Activated CD4-positive, alpha-beta T cell treated with anti-CD3 and anti-CD28 coated beads for 24 hours (primary cell): Measurements from ENCODE around the gene PLCXD1.
"Not testable (repeated sequence)": the region's sequence is repeated elsewhere in the genome, so short reads cannot be mapped to it uniquely, and the experiment has no call there.

ENCODE experiments used
- DNase-seq, 2 donors: peaks; one replicate each; pipeline ENCODE4 v3.0.0-alpha.2; 2020; ENCODE audit warnings: low read depth in 2 of 2

PLCXD1 gene, protein sequence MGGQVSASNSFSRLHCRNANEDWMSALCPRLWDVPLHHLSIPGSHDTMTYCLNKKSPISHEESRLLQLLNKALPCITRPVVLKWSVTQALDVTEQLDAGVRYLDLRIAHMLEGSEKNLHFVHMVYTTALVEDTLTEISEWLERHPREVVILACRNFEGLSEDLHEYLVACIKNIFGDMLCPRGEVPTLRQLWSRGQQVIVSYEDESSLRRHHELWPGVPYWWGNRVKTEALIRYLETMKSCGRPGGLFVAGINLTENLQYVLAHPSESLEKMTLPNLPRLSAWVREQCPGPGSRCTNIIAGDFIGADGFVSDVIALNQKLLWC

DNA sequence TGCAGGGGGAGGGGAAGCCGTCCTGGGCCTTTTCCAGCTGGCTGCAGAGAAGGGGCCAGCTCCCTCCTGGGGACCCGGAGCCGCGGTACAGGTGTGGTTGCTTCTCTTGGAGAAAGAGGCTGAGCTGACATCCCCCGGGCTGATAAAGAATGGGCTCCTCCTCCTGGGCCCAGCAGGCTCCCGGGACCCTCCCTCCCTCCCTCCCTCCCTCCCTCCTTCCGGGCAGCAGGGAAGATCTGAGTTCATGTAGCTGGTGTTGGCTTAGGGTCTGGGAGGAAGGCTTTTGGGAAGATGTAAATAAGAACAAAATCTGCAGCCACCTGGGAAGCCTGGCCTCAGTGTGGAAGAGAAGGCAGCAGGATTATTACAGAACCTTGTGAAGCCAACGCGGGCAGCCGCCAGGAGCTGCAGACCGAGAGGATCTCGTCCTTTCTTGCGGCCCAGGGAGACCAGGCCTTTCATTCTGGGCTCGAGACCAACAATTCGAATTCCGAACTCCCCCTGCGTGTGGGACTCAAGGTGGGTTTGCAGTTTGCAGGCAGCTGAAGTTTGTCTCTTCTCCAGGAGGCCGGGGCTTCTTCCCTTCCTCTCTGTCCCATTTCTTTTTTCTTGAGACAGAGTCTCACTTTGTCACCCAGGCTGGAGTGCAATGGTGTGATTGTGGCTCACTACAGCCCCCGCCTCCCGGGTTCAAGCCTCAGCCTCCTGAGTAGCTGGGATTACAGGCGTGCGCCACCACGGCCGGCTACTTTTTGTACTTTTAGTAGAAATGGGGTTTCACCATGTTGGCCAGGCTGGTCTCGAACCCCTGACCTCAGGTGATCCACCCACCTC is at the start of gene PLCXD1:
Gene PLCXD1 (plus strand): TSS at position 216 of the 834 bp plus-strand sequence. CDS start 2,807 bp downstream, outside the sequence.
- no peak for DNase-seq

DNA sequence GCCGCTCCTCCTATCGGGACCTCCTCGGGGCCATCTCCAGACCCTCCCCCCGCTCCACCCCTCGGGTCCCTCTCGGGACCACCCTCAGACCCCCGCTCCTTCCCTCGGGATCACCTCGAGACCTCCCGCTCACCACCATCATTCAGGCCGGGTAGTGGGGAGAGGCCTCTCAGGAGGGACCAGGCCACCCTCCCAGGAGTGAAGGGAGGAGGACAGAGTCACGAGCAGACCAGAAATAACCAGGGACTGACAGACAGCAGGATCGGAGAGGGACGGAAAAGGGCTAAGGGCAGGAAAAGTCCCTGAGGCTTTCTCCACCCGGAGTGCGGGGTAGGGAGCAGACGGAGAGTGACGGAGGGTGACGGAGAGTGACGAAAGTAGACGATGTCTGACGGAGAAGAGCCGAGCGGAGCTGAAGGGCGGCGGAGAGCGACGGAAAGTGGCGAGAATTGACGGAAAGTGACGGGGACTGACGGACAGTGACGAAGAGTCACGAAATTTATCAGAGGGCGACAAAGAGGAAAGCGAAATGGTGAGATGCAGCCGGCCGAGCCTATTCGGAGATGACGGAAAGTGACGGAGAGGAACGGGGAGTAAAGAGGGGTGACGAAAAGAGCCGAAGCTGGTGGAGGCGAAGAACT is 49.4 kb upstream of the PLCXD1 start:
- not testable (repeated sequence) for DNase-seq

DNA sequence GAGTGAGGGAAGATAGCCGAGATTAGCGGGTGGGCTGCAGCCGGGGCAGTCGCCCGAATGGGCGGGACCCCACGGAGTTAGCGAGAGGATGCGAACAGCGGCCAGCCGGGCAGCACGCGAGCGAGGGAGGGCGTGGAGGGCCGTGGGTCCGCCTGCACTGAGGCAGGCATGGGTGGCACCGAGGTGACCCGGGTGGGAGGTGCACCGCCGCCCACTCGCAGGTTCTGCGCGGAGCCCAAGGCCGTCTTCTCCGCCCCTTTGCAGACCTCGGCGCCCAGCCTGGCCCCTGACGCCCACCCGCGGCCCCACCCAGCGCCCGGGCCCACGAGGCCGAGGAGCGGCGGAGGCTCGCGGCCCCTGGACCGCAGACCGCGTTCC is 48.9 kb upstream of the PLCXD1 start:
- not testable (repeated sequence) for DNase-seq

DNA sequence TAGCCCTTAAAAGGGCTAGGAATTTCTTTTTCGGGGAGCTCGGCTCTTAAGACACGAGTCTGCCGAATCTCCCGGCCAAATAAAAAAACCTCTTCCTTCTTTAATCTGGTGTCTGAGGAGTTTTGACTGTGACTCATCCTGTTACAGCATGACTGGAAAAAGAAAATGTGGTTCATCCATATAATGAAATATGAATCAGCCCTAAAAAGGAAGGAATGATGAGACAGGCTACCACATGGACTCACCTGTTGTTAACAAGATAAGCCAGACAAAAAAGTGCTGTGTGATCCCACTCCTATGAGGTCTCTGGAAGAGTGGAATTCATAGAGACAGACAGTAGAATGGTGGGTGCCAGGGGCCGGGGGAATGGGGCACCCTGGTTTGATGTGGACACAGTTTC is 45.0 kb upstream of the PLCXD1 start:
- not testable (repeated sequence) for DNase-seq

DNA sequence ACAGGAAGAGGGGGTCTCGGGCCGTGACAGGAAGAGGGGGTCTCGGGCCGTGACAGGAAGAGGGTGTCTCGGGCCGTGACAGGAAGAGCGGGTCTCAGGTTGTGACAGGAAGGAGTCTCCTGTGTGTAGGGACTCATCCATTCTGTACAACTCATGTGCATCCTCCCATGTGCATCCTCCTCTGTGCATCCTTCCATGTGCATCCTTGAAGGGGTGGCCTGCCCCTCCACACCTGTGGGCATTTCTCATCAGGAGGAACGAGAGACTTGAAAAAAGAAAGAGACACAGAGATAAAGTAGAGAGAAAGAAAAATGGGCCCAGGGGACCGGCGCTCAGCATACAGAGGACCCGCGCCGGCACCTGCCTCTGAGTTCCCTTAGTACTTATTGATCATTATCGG is 30.2 kb upstream of the PLCXD1 start:
- no peak for DNase-seq

DNA sequence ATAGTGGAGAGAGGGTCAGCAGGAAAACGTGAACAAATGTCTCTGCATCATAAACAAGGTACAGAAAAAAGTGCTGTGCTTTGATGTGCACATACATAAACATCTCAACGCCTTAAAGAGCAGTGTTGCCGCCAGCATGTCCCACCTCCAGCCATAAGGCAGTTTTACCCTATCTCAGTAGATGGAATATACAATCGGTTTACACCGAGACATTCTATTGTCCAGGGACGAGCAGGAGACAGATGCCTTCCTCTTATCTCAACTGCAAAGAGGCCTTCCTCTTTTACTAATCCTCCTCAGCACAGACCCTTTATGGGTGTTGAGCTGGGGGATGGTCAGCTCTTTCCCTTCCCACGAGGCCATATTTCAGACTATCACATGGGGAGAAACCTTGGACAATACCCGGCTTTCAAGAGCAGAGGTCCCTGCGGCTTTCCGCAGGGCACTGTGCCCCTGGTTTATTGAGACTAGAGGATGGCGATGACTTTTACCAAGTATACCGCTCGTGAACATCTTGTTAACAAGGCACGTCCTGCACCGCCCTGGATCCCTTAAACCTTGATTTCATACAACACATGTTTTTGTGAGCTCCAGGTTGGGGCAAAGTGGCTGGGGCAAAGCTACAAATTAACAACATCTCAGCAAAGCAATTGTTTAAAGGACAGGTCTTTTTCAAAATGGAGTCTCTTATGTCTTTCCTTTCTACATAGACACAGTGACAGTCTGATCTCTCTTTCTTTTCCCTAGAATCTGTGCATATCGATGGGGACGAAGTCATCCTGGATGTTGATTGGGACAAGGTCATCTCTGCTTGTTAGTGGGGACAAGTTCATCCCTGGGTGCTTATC is 29.6 kb upstream of the PLCXD1 start:
- DNase-seq, result not testable (repeated sequence)

DNA sequence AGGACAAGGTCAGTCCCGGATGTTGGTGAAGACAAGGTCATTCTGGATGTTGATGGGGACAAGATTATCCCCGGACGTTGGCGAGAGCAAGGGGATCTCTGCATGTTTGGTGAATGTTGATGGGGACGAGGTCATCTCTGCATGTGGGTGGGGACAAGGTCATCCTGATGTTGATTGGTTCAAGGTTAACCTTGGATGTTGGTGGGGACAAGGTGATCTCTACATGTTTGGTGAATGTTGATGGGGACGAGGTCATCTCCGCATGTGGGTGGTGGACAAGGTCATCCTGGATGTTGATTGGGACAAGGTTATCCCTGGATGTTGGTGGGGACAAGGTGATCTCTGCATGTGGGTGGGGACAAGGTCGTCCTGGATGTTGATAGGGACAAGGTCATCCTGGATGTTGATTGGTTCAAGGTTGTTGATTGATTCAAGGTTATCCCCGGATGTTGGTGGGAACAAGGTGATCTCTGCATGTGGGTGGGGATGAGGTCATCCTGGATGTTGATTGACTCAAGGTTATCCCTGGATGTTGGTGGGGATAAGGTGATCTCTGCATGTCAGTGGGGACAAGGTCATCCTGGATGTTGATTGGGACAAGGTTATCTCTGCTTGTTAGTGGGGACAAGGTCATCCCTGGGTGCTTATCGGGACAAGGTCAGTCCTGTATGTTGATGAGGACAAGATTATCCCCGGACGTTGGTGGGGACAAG is 28.8 kb upstream of the PLCXD1 start:
- no peak for DNase-seq

DNA sequence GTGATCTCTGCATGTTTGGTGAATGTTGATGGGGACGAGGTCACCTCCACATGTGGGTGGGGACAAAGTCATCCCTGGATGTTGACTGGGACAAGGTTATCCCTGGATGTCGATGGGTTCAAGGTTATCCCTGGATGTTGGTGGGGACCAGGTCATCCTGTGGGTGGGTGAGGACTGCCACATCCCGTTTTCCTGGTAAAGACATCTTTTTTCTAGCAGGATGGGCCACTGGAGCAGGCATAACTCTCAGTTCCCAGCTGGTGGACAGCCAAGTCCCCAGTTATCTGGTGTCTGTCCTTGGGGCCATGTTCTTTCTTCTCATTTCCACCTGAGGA is 28.3 kb upstream of the PLCXD1 start:
- no peak for DNase-seq

DNA sequence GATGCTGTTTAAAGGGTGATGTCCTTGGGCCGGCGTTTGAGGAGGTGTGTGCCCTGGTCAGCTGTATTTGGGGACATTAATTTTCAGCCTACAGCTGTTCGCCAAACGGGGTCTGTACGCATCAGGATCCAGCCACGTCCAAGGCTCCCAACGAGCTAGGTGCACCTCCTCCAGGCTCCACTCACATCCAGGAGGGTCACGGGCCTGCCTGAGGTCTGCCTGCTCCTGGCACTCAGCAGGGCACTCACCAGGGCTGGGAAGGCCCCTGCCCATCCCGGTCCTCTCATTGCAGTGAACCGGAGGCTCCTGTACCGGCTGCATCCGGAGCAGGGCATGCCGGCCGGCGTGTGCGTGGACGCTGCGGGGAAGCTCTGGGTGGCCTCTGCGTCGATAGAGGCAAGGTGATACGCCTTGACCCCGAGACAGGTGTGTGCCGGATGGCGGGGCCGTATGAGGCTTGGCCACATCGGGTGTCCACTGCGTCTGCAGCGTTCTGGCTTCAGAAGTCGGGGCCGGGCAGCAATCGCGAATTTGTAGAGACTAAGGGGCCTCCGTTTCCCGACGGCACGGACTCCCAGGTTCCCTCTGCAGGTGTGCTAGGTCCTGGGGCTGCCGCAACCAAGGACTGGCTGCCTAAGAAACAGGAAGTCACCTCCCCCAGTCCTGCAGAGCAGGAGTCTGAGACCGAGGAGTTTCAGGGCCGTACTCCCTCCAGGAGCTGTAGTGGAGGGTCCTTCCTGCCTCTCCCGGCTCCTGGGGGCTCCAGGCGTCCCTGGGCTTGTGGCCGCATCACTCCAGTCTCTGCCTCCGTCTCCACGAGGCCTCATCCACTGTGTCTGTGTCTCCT is 27.5 kb upstream of the PLCXD1 start:
- no peak for DNase-seq

DNA sequence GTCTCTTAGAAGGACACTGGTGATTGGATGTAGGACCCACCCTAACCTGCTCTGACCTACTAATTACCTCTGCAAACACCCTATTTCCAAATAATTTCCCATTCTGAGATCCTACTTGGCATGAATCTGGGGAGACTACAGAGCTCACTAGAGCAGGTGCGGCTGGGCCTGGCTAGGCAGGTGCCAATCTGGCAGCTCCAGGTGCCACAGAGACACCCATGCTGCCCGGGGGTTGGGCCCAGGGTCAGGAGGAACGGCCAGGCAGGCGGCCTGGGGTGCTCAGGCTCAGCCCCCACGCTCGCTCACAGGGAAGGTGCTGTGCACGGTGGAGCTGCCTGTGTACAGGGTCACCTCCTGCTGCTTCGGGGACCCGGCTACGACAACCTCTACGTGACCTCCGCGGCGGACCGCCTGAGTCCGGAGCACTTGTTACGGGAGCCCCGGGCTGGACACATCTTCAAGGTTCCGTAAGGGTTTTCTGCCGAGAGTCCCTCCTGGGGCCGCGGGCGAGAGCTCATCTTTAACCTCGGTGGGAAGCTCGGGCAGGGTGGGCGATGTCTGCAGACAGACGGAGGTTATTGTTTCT is 26.5 kb upstream of the PLCXD1 start:
- no peak for DNase-seq

DNA sequence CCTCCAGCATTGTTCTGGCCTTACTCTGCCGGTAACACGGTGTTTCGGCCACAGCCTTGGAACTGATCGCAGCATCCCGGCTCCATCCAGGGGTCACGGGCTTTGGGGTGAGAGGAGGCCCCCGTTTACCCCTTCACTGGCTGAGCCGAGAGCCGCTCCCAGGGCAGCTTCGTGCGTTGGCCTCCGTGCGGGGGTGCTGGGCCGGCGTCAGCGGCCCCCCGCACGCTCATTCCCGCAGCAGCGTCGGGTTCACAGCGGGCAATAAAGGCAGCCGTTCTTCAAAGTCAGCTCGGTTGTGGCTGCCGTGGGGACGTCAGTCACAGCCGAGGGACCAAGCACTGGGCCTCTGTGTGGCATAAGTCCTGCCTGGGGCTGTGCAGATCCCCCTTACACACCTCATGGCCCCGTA is 25.3 kb upstream of the PLCXD1 start:
- DNase-seq, result no peak

DNA sequence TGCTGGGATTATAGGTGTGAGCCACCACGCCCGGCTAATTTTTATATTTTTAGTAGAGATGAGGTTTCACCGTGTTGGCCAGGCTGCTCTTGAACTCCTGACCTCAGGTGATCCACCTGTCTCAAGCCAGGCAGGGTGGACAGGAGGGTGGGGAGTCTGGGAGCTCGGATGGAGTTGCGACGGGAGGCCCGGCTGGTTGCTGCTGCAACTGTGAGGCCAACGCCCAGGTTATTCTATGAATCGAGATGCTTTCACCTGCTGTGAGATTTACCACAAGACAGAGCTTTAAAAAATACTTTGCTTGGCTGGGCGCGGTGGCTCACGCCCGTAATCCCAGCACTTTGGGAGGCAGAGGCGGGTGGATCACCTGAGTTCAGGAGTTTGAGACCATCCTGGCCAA is 24.1 kb upstream of the PLCXD1 start:
- not testable (repeated sequence) for DNase-seq

DNA sequence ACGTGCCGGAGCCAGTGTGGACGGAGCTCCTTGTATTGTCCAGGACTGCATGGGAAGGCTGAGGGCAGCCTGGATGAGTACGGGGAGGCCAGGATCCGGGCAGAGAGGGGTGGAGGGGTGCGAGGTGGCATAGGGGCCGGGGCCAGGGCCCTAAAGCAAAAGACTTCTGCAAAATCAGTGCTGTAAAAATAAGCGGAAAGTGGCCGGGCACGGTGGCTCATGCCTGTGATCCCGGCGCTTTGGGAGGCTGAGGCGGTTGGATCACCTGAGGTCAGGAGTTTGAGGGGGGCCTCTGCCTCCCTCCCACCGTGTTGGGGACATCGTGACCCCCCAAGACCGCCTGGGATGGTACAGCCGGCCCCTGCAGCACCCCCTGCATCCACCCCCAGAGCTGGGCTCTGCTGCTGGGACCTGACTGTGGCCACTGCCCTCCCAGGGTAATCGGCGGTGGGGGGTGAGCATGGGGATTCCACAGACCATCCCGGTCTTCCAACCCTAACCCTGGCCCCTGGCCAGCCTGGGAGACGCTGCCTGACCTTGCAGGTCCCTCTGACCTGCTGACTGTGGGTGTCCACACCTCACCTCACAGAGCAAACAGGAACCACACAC is 23.4 kb upstream of the PLCXD1 start:
- no peak for DNase-seq

DNA sequence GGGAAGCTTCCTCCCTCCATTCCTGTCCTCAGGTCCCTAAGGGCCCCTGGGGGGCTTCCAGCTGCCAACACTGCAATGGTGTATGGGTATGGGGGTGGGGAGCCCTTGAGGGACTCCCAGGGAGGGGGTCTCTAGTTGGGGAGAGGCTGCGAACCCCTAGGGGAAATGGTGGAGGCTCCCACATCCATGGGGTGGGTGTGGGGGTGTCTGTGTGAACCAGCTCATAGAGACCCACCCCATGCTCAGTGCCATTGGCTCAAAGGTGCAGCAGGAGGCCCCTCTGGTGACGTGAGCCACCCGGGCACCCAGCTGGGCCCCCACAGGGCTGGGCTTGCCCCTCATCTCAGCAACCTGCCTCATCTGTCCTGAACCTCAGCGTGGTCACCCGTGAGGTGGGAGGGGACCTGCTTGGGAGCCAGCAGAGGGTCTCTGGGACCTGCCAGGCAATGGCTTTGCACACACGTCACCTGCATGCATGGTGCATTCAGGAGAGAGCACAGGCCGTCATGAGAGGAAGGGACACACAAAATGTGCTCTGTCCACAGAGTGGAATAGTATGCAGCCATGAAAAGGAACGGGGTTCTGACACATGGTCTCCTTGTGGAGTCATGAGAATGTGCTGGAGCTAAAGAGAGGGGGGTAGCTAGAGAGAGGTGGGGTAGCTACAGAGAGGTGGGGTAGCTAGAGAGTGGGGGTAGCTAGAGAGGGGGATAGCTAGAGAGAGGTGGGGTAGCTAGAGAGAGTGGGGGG is 22.7 kb upstream of the PLCXD1 start:
- no peak for DNase-seq

DNA sequence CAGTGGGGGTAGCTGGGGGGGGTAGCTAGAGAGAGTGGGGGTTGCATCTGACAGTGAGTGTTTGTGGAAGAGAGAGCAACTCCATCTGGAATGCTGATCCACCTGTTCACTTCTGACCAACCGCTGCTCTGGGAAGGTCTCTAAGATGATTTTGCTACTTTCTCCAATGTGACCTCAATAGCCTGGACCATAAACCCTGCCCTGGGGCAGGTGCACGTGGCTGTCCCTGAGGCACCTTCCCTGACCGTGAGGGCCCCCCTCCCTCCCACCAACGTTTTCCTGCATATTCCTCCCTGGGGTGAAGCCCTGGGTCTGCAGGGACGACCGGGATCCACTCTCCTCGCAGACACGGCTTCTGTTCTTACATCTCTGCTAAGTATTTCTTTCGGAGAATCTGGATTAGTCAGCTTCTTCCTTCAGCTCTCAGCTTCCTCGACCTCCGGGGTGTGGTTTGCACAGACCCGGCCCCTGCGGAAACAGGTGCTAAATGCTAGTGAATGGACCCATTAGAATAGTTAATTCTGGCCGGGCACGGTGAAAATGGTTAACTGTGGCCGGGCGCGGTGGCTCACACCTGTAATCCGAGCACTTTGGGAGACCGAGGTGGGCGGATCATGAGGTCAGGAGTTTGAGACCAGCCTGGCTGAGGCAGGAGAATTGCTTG is 21.4 kb upstream of the PLCXD1 start:
- DNase-seq, result no peak

DNA sequence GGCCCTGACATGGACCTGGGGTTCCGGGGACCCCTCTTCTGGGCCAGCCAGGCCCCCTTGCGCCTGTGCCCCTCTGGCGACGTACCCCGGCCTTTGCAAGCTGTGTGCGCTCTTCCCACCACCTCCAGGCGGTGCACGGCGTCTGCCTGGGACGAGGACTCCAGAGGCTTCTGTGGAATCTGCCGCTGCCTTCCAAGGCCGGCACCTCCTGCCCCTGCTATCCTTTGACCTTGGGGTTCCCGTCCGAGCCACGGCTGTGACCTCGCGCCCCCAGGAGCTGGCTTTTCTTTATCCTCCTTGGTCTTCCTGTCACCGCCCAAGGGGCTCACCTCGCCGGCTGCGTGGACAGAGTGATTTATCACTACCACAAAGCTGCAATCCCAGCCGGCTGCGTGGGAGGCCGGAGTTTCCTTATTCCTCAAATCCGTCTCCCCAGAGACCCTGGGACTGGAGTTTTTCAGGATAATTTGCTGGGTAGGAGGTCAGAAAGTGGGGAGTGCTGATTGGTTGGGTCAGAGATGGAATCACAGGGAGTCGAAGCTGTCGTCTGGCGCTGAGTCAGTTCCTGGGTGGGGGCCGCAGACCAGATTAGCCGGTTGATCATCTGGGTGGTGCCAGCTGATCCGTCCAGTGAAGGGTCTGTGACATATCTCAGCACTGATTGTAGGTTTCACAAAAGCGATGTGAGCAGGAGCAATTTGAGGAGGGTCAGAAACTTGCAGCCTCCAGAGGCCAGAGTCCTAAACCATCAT is 19.8 kb upstream of the PLCXD1 start:
- no peak for DNase-seq

DNA sequence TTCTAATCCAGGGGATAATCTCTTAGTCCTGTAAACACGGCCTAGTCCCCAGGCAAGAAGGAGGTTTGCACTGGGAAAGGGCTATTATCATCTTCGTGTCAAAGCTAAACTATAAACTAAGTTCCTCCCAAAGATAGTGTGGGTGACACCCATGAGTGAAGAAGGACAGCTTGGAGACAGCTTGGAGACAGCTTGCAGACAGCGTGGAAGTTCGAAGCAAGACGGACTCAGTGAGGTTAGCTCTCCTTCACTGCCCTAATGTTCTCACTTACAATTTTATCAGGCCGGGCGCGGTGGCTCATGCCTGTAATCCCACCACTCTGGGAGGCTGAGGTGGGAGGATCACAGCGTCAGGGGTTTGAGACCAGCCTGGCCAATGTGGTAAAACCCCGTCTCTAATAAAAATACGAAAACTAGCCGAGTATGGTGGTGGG is 19.2 kb upstream of the PLCXD1 start:
- DNase-seq, result no peak
